ENCODE results near the gene RAPGEF4.

DNA sequence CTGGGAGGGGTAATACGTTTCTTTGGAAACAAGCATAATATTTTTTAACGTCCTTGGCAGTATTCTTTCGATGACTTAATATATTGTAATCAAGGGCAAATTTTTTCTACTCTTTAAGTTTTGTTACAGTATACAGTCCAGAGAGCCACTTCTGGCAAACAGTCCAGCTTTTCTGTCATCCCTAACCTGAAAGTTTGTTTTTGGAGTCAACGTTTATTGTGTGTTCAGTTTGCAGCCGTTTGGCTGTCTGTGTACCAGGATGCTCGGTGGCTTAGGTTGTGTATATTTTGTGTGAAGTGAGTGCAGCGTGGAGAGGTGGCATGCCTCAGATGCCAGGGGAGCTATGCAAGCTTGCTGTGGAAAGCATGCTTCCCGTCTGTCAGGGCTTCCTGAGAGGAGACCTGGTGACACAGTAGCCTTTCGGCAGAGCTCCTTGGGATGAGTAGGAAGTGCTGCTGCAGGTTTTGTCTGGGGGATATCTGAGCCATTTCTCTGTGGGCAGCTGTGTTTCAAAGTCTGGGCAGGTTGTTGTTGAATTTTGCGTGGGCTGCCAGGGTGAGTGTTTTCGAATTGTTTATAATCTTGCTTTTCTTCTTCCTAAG lies 354.7 kb downstream of the RAPGEF4 start:
- TF ChIP-seq POLR2AphosphoS5 (IDR thresholded peaks at IDR 0.05; ENCODE audit: borderline replicate concordance, low read depth, low read length) (no peak), EZH2 (IDR thresholded peaks at IDR 0.05) (no peak), FOXP2 (optimal IDR thresholded peaks at IDR 0.05; ENCODE audit: control extremely low read depth, extremely low read length, insufficient read depth) (no peak)

Measured in SK-N-MC (cell line).